MCF 10A (cell line): Measurements from ENCODE around the gene CPZ. TPM values are rescaled to one million over a fixed set of nuclear protein-coding genes. Genes with fewer than 3 reads are reported as not detected.

Source experiments
- BruUV-seq: library from RNA; stranded (reverse); fragments of 400-500 nt; replicated peaks from 2 replicates; lab custom pipeline; 2021; lab: Mats Ljungman, UMichigan
- CTCF ChIA-PET: fragments of 300-600 bp; sonication (Branson Sonifier 250); formaldehyde crosslinking; extraction: SDS; loops from one replicate; lab custom pipeline; 2021; ENCODE audit warnings: antibody characterized with exemption, inconsistent platforms; lab: Yijun Ruan, JAX
- POLR2A ChIA-PET: fragments of 300-600, 350-650 bp; sonication (Branson Sonifier 250); formaldehyde crosslinking; extraction: SDS; loops from one replicate; lab custom pipeline; 2020; ENCODE audit warnings: antibody characterized with exemption, inconsistent platforms; lab: Yijun Ruan, JAX
- DNase-seq: peaks from one replicate; pipeline ENCODE4 v3.0.0-alpha.2; 2018; ENCODE audit not compliant: unreplicated experiment
- H3K27ac Mint-ChIP-seq: one replicate; pipeline ENCODE4 v1.8.0; 2022; ENCODE audit warnings: mild to moderate bottlenecking, low read depth, mixed read lengths; ENCODE audit not compliant: unreplicated experiment
- H3K27me3 Mint-ChIP-seq: one replicate; pipeline ENCODE4 v1.8.0; 2022; ENCODE audit warnings: mixed read lengths; ENCODE audit not compliant: insufficient read depth, unreplicated experiment
- H3K36me3 Mint-ChIP-seq: one replicate; pipeline ENCODE4 v1.8.0; 2022; ENCODE audit warnings: mild to moderate bottlenecking, moderate library complexity, mixed read lengths; ENCODE audit not compliant: insufficient read depth, unreplicated experiment
- H3K4me1 Mint-ChIP-seq: one replicate; pipeline ENCODE4 v1.8.0; 2022; ENCODE audit warnings: mixed read lengths; ENCODE audit not compliant: insufficient read depth, unreplicated experiment
- H3K4me3 Mint-ChIP-seq: one replicate; pipeline ENCODE4 v1.8.0; 2022; ENCODE audit warnings: mild to moderate bottlenecking, moderate library complexity, mixed read lengths; ENCODE audit not compliant: unreplicated experiment
- H3K9me3 Mint-ChIP-seq: one replicate; pipeline ENCODE4 v1.8.0; 2022; ENCODE audit warnings: mixed read lengths; ENCODE audit not compliant: unreplicated experiment
- CTCF ChIP-seq: fragments of 200-600 bp; IDR thresholded peaks from one replicate; pipeline ENCODE4 v1.8.0; 2022; ENCODE audit warnings: antibody characterized with exemption, mild to moderate bottlenecking; ENCODE audit not compliant: unreplicated experiment
- intact Hi-C: fragments of 100-400 bp; cut with micrococcal nuclease; formaldehyde crosslinking; loops from 2 replicates; pipeline ENCODE4 v1.14.1; 2022
- total RNA-seq: library from RNA; stranded (reverse); gene quantifications from 2 replicates; pipeline ENCODE4 v1.2.3, GENCODE V29; 2022

The CPZ gene
- total RNA-seq, 1 experiment from 2014 or later, result not detected

GRCh38 chr4:8549352-8549931 is 43.1 kb upstream of the CPZ start:
- no peaks in the 10 kb centered on the region for H3K27me3 Mint-ChIP-seq
- CTCF ChIA-PET, result interaction anchor here (0.6 to 1.0 kb wide), 2 partner anchors 38 to 368 kb away, joined by 3 read pairs; no protein-coding TSS in a partner anchor

GRCh38 chr4:8550691-8551090 is 41.9 kb upstream of the CPZ start:
- no peak for DNase-seq
- ChIA-PET CTCF (interaction anchor here (0.6 kb wide), 2 partner anchors 24 to 94 kb away, joined by 3 read pairs; no protein-coding TSS in a partner anchor), POLR2A (no interaction called here)
- H3K9me3 Mint-ChIP-seq, result no peaks in the 10 kb centered on the region
- no peaks in the 10 kb centered on the region for H3K36me3 Mint-ChIP-seq
- no peak overlapping the region for H3K4me3 Mint-ChIP-seq
- BruUV-seq, result no TSS peak
- no peak for TF ChIP-seq CTCF
- no peak overlapping the region for H3K27ac Mint-ChIP-seq
- intact Hi-C loops, result no loop called here
- no peaks in the 10 kb centered on the region for H3K27me3 Mint-ChIP-seq
- peaks cover 6% of the 10 kb centered on the region for H3K4me1 Mint-ChIP-seq

More at GRCh38 chr4:8549352-8549931, 43.1 kb upstream of the CPZ start:
- Mint-ChIP-seq H3K4me3 (no peak overlapping the region), H3K27ac (no peak overlapping the region), H3K9me3 (no peaks in the 10 kb centered on the region), H3K36me3 (no peaks in the 10 kb centered on the region), H3K4me1 (peaks cover 6% of the 10 kb centered on the region)
- no peak for TF ChIP-seq CTCF
- BruUV-seq, result no TSS peak
- intact Hi-C loops, result no loop called here
- DNase-seq, result no peak
- POLR2A ChIA-PET, result no interaction called here

GRCh38 chr4:8552024-8552423 is 40.5 kb upstream of the CPZ start:
- ChIA-PET POLR2A (no interaction called here), CTCF (interaction anchor here (1.3 kb wide), 1 partner anchor 84 kb away, joined by 3 read pairs; no protein-coding TSS in a partner anchor)
- H3K4me3 Mint-ChIP-seq, result no peak overlapping the region
- no peaks in the 10 kb centered on the region for H3K9me3 Mint-ChIP-seq
- no peaks in the 10 kb centered on the region for H3K27me3 Mint-ChIP-seq
- no peak overlapping the region for H3K27ac Mint-ChIP-seq
- no peaks in the 10 kb centered on the region for H3K36me3 Mint-ChIP-seq
- intact Hi-C loops, result no loop called here
- peaks cover 6% of the 10 kb centered on the region for H3K4me1 Mint-ChIP-seq
- no TSS peak for BruUV-seq
- TF ChIP-seq CTCF, result no peak
- no peak for DNase-seq

GRCh38 chr4:8552581-8553205 is 39.9 kb upstream of the CPZ start:
- Mint-ChIP-seq H3K27me3 (no peaks in the 10 kb centered on the region), H3K36me3 (no peaks in the 10 kb centered on the region), H3K4me3 (no peak overlapping the region), H3K27ac (no peak overlapping the region), H3K4me1 (peaks cover under 1% of the 10 kb centered on the region), H3K9me3 (no peaks in the 10 kb centered on the region)
- BruUV-seq, result no TSS peak
- CTCF ChIA-PET, result interaction anchor here (1.3 kb wide), 1 partner anchor 84 kb away, joined by 3 read pairs; no protein-coding TSS in a partner anchor
- TF ChIP-seq CTCF, result no peak
- POLR2A ChIA-PET, result interaction anchor here (0.7 kb wide), 1 partner anchor 11 kb away, joined by 4 read pairs; no protein-coding TSS in a partner anchor
- no peak for DNase-seq
- intact Hi-C loops, result no loop called here
